ENCODE data around the gene INPP5D.

The INPP5D gene

GRCh38 chr2:233058717-233059546, 1.2 kb upstream of the INPP5D start:
- Histone ChIP-seq H3K9me3 (ENCODE audit: control insufficient read depth, insufficient read depth, low read length) (no peaks in the 10 kb centered on the region), H3K9me2 (replicated peaks; ENCODE audit: control insufficient read depth, low read length) (no peaks in the 10 kb centered on the region), H3K36me3 (ENCODE audit: control insufficient read depth, low read length) (peaks cover 28% of the 10 kb centered on the region), H3K4me2 (ENCODE audit: low read length) (no peak overlapping the region), H3K27ac (ENCODE audit: low read depth, low read length) (no peak overlapping the region), H3K4me1 (ENCODE audit: control insufficient read depth, low read length) (peaks cover 42% of the 10 kb centered on the region), H3K79me2 (ENCODE audit: control insufficient read depth, low read length) (peaks cover 37% of the 10 kb centered on the region), H3K4me3 (ENCODE audit: low read length) (no peak overlapping the region), H4K20me1 (ENCODE audit: control insufficient read depth, insufficient read depth, low read depth, low read length) (peaks cover 15% of the 10 kb centered on the region), H3F3A (ENCODE audit: control insufficient read depth, insufficient read depth) (peaks cover 12% of the 10 kb centered on the region), H3K27me3 (ENCODE audit: control insufficient read depth, low read length) (peaks cover 5% of the 10 kb centered on the region)
- TF ChIP-seq EZH2phosphoT487 (IDR thresholded peaks at IDR 0.05; ENCODE audit: borderline replicate concordance, low read length) (no peak), CTCF (IDR thresholded peaks at IDR 0.05; ENCODE audit: low read depth, low read length, poor library complexity, severe bottlenecking) (no peak)

GRCh38 chr2:233059547-233059796, 670 bp upstream of the INPP5D start:
- peak overlapping the region; percentile 90 for H3K4me2 ChIP-seq (ENCODE audit: low read length)
- H3K9me3 ChIP-seq (ENCODE audit: control insufficient read depth, insufficient read depth, low read length): no peaks in the 10 kb centered on the region
- peaks cover 41% of the 10 kb centered on the region for H3K4me1 ChIP-seq (ENCODE audit: control insufficient read depth, low read length)
- H3K36me3 ChIP-seq (ENCODE audit: control insufficient read depth, low read length): peaks cover 34% of the 10 kb centered on the region
- peaks cover 12% of the 10 kb centered on the region for H3F3A ChIP-seq (ENCODE audit: control insufficient read depth, insufficient read depth)
- H3K4me3 ChIP-seq (ENCODE audit: low read length): peak overlapping the region; percentile 98
- H4K20me1 ChIP-seq (ENCODE audit: control insufficient read depth, insufficient read depth, low read depth, low read length): peaks cover 21% of the 10 kb centered on the region
- H3K27ac ChIP-seq (ENCODE audit: low read depth, low read length): peak overlapping the region; percentile 84
- peaks cover 1% of the 10 kb centered on the region for H3K27me3 ChIP-seq (ENCODE audit: control insufficient read depth, low read length)
- no peak for TF ChIP-seq EZH2phosphoT487 (IDR thresholded peaks at IDR 0.05; ENCODE audit: borderline replicate concordance, low read length)
- TF ChIP-seq CTCF (IDR thresholded peaks at IDR 0.05; ENCODE audit: low read depth, low read length, poor library complexity, severe bottlenecking): peak; percentile 16
- no peaks in the 10 kb centered on the region for H3K9me2 ChIP-seq (replicated peaks; ENCODE audit: control insufficient read depth, low read length)
- H3K79me2 ChIP-seq (ENCODE audit: control insufficient read depth, low read length): peaks cover 42% of the 10 kb centered on the region

- H3K9me2 ChIP-seq (replicated peaks; ENCODE audit: control insufficient read depth, low read length): no peaks in the 10 kb centered on the region
- H3K9me3 ChIP-seq (ENCODE audit: control insufficient read depth, insufficient read depth, low read length): no peaks in the 10 kb centered on the region
- H4K20me1 ChIP-seq (ENCODE audit: control insufficient read depth, insufficient read depth, low read depth, low read length): peaks cover 25% of the 10 kb centered on the region
- H3K36me3 ChIP-seq (ENCODE audit: control insufficient read depth, low read length): peaks cover 40% of the 10 kb centered on the region
- H3K4me2 ChIP-seq (ENCODE audit: low read length): peak overlapping the region; percentile 90
- H3F3A ChIP-seq (ENCODE audit: control insufficient read depth, insufficient read depth): peaks cover 12% of the 10 kb centered on the region
- H3K27me3 ChIP-seq (ENCODE audit: control insufficient read depth, low read length): no peaks in the 10 kb centered on the region
- peaks cover 41% of the 10 kb centered on the region for H3K4me1 ChIP-seq (ENCODE audit: control insufficient read depth, low read length)
- TF ChIP-seq EZH2phosphoT487 (IDR thresholded peaks at IDR 0.05; ENCODE audit: borderline replicate concordance, low read length): no peak
- TF ChIP-seq CTCF (IDR thresholded peaks at IDR 0.05; ENCODE audit: low read depth, low read length, poor library complexity, severe bottlenecking): peak; percentile 9
- peak overlapping the region; percentile 84 for H3K27ac ChIP-seq (ENCODE audit: low read depth, low read length)
- H3K4me3 ChIP-seq (ENCODE audit: low read length): peak overlapping the region; percentile 98
- H3K79me2 ChIP-seq (ENCODE audit: control insufficient read depth, low read length): peaks cover 50% of the 10 kb centered on the region
Measured at GRCh38 chr2:233060501-233060979, 398 bp downstream of the INPP5D start.

Data from DOHH2 (cell line).